ENCODE data around the gene ZBTB37. TPM values are rescaled to one million over a fixed set of nuclear protein-coding genes. Genes with fewer than 3 reads are reported as not detected.
"Not testable (repeated sequence)": the region's sequence is repeated elsewhere in the genome, so short reads cannot be mapped to it uniquely, and the experiment has no call there.

The ZBTB37 gene
- total RNA-seq, 2 experiments from 2014 or later = 15.1 to 16.0 TPM

DNA sequence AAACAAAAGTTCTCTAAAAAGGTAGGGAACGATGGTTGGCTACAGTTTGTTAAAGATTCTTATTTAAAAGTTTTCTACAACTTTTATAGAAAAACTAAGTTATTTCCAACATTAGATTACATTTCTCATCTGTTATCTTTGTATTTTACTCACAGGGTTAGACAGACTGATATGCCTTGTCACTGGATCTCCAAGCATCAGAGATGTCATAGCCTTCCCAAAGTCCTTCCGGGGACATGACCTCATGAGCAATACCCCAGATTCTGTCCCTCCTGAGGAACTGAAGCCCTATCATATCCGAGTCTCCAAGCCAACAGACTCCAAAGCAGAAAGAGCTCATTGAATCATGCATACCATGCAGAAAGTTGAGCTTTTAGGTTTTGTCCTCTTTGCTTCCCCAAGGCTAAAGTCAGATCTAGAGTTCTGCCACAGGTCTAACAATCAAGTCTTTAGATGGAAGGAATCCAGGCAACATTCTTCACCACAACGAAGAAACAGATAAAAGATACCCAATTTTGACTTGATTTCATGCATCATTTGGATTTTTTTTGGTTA lies 10.7 kb upstream of the ZBTB37 start:
- TF ChIP-seq, protein P1, sequence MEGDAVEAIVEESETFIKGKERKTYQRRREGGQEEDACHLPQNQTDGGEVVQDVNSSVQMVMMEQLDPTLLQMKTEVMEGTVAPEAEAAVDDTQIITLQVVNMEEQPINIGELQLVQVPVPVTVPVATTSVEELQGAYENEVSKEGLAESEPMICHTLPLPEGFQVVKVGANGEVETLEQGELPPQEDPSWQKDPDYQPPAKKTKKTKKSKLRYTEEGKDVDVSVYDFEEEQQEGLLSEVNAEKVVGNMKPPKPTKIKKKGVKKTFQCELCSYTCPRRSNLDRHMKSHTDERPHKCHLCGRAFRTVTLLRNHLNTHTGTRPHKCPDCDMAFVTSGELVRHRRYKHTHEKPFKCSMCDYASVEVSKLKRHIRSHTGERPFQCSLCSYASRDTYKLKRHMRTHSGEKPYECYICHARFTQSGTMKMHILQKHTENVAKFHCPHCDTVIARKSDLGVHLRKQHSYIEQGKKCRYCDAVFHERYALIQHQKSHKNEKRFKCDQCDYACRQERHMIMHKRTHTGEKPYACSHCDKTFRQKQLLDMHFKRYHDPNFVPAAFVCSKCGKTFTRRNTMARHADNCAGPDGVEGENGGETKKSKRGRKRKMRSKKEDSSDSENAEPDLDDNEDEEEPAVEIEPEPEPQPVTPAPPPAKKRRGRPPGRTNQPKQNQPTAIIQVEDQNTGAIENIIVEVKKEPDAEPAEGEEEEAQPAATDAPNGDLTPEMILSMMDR (IDR thresholded peaks at IDR 0.05) = no peak
- no peak for DNase-seq
- Histone ChIP-seq H3K27me3 (ENCODE audit: control insufficient read depth in 1 of 2, insufficient read depth in 2 of 2, low read length in 2 of 2) (no peaks in the 10 kb centered on the region), H3K4me1 (ENCODE audit: insufficient read depth, low read length) (peaks cover under 1% of the 10 kb centered on the region), H3K27ac (ENCODE audit: low read depth in 1 of 2, low read length in 2 of 2) (no peak overlapping the region), H3K36me3 (ENCODE audit: insufficient read depth, low read length) (peaks cover 66% of the 10 kb centered on the region), H3K9me3 (ENCODE audit: control insufficient read depth in 1 of 2, insufficient read depth in 1 of 2, low read length in 2 of 2) (no peaks in the 10 kb centered on the region), H3K4me3 (ENCODE audit: low read length) (no peak overlapping the region)
- H3K9me3 Mint-ChIP-seq = no peaks in the 10 kb centered on the region
- H3K4me1 Mint-ChIP-seq (ENCODE audit: low read depth) = no peaks in the 10 kb centered on the region
- POLR2A ChIA-PET = interaction anchor here (1.6 kb wide), 1 partner anchor 11 kb away, joined by 3 read pairs; the partner anchor contains the start of genes GAS5 and ZBTB37
- peak overlapping the region; percentile 24 for H3K27ac Mint-ChIP-seq
- H3K36me3 Mint-ChIP-seq (ENCODE audit: low read depth) = peaks cover 67% of the 10 kb centered on the region
- CTCF ChIA-PET = no interaction called here
- intact Hi-C loops (cut with DNase I, micrococcal nuclease) = no loop called here
- H3K4me3 Mint-ChIP-seq = no peak overlapping the region
- no peak for ATAC-seq (ENCODE audit: poor library complexity)
- no peaks in the 10 kb centered on the region for H3K27me3 Mint-ChIP-seq

DNA sequence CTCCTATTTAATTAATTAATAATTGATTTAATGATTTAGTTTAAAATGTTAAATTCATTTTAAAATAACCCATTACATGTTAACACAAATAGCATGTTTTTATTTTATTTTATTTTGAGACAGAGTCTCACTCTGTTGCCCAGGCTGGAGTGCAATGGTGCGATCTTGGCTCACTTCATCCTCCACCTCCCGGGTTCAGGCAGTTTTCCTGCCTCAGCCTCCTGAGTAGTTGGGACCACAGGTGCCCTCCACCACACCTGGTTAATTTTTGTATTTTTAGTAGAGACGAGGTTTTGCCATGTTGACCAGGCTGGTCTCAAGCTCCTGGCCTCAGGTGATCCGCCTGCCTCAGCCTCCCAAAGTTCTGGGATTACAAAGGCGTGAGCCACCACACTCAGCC lies 8.6 kb upstream of the ZBTB37 start:
- H3K4me1 ChIP-seq (ENCODE audit: insufficient read depth, low read length); H3K27ac Mint-ChIP-seq; ATAC-seq (ENCODE audit: poor library complexity); H3K27me3 ChIP-seq (ENCODE audit: control insufficient read depth in 1 of 2, insufficient read depth in 2 of 2, low read length in 2 of 2); H3K9me3 ChIP-seq (ENCODE audit: control insufficient read depth in 1 of 2, insufficient read depth in 1 of 2, low read length in 2 of 2); intact Hi-C loops (cut with DNase I, micrococcal nuclease); CTCF ChIA-PET; H3K4me3 ChIP-seq (ENCODE audit: low read length); H3K4me3 Mint-ChIP-seq; H3K9me3 Mint-ChIP-seq; DNase-seq; H3K27me3 Mint-ChIP-seq; H3K27ac ChIP-seq (ENCODE audit: low read depth in 1 of 2, low read length in 2 of 2): not testable (repeated sequence)
- peaks cover 71% of the 10 kb centered on the region for H3K36me3 ChIP-seq (ENCODE audit: insufficient read depth, low read length)
- Mint-ChIP-seq H3K4me1 (ENCODE audit: low read depth) (peaks cover 14% of the 10 kb centered on the region), H3K36me3 (ENCODE audit: low read depth) (peaks cover 69% of the 10 kb centered on the region)
- POLR2A ChIA-PET = interaction anchor here (1.3 to 2.0 kb wide), 2 partner anchors 8 to 9 kb away, joined by 3 to 9 read pairs; partner anchors contain the start of gene ZBTB37

DNA sequence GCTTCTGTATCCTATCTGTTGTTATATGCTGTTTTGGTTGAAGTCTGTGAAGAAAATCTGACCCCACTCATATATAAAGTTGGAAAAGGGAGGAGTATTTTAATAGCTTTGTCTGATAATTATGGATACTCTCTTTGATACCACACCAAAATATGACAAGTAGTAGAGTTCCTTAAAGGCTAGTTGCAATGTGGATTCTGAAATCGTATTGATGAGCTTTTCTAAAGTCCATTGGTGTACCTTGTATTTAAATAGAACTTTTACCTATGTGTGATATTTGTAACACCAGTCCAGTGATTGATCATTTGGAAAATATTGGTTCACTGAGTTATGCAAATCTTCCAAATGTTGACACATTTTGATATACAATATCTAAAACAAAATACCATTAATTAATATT lies 8.1 kb upstream of the ZBTB37 start:
- Mint-ChIP-seq H3K36me3 (ENCODE audit: low read depth) (peaks cover 69% of the 10 kb centered on the region), H3K9me3 (no peaks in the 10 kb centered on the region), H3K4me3 (no peak overlapping the region), H3K27me3 (no peaks in the 10 kb centered on the region), H3K27ac (no peak overlapping the region), H3K4me1 (ENCODE audit: low read depth) (peaks cover 19% of the 10 kb centered on the region)
- TF ChIP-seq, protein P1 (IDR thresholded peaks at IDR 0.05) = no peak
- Histone ChIP-seq H3K4me1 (ENCODE audit: insufficient read depth, low read length) (peaks cover 8% of the 10 kb centered on the region), H3K27me3 (ENCODE audit: control insufficient read depth in 1 of 2, insufficient read depth in 2 of 2, low read length in 2 of 2) (no peaks in the 10 kb centered on the region), H3K9me3 (ENCODE audit: control insufficient read depth in 1 of 2, insufficient read depth in 1 of 2, low read length in 2 of 2) (no peaks in the 10 kb centered on the region), H3K4me3 (ENCODE audit: low read length) (no peak overlapping the region), H3K36me3 (ENCODE audit: insufficient read depth, low read length) (peaks cover 73% of the 10 kb centered on the region), H3K27ac (ENCODE audit: low read depth in 1 of 2, low read length in 2 of 2) (no peak overlapping the region)
- POLR2A ChIA-PET = interaction anchor here (1.3 to 2.0 kb wide), 3 partner anchors 9 to 10 kb away, joined by 3 to 9 read pairs (median 3); partner anchors contain the start of gene ZBTB37
- DNase-seq (no peak), ATAC-seq (ENCODE audit: poor library complexity) (no peak)
- intact Hi-C loops (cut with DNase I, micrococcal nuclease) = no loop called here
- CTCF ChIA-PET = no interaction called here

DNA sequence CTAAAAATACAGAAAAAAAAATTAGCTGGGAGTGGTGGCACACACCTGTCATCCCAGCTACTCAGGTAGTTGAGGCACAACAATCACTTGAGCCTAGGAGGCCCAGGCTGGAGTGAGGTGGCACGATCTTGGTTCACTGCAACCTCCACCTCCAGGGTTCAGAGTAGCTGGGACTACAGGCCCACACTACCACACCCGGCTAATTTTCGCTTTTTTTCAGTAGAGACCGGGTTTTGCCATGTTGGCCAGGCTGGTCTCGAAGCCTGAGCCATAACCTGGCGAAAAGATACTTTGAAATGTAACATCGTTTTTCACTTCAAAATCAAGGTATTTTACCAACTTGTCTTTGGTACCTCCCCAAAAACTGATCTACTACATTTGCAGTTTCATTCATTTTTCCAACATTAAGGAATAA lies 6.4 kb upstream of the ZBTB37 start:
- H3K9me3 Mint-ChIP-seq = no peaks in the 10 kb centered on the region
- peaks cover 35% of the 10 kb centered on the region for H3K4me1 Mint-ChIP-seq (ENCODE audit: low read depth)
- Histone ChIP-seq H3K4me1 (ENCODE audit: insufficient read depth, low read length) (peaks cover 21% of the 10 kb centered on the region), H3K27me3 (ENCODE audit: control insufficient read depth in 1 of 2, insufficient read depth in 2 of 2, low read length in 2 of 2) (no peaks in the 10 kb centered on the region), H3K4me3 (ENCODE audit: low read length) (no peak overlapping the region), H3K36me3 (ENCODE audit: insufficient read depth, low read length) (peaks cover 79% of the 10 kb centered on the region), H3K9me3 (ENCODE audit: control insufficient read depth in 1 of 2, insufficient read depth in 1 of 2, low read length in 2 of 2) (no peaks in the 10 kb centered on the region), H3K27ac (ENCODE audit: low read depth in 1 of 2, low read length in 2 of 2) (no peak overlapping the region)
- ChIA-PET CTCF (interaction anchor here (0.7 to 1.3 kb wide), 2 partner anchors 356 to 431 kb away, joined by 3 read pairs; no protein-coding TSS in a partner anchor), POLR2A (no interaction called here)
- H3K27me3 Mint-ChIP-seq = no peaks in the 10 kb centered on the region
- no peak for DNase-seq
- ATAC-seq (ENCODE audit: poor library complexity) = no peak
- intact Hi-C loops (cut with DNase I, micrococcal nuclease) = no loop called here
- H3K27ac Mint-ChIP-seq = no peak overlapping the region
- TF ChIP-seq, protein P1 (IDR thresholded peaks at IDR 0.05) = no peak
- no peak overlapping the region for H3K4me3 Mint-ChIP-seq
- H3K36me3 Mint-ChIP-seq (ENCODE audit: low read depth) = peaks cover 69% of the 10 kb centered on the region

DNA sequence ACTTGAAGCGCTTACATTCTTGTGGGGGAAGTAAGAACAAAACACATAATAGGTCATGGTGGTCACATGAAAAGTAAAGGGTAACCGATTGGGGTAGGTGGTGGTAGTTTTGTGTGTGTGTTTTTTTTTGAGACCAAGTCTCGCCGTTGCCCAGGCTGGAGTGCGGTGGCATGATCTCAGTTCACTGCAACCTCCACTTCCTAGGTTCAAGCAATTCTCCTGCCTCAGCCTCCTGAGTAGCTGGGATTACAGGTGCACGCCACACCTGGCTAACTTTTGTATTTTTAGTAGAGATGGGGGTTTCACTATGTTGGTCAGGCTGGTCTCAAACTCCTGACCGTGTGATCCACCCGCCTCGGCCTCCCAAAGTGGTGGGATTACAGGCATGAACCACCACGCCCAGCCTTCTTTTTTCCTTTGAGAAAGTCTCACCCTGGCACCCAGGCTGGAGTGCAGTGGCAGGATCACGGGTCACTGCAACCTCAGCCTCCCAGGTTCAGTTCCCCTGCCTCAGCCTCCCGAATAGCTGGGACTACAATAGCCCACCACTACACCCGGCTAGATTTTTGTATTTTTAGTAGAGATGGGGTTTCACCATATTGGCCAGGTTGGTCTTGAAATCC lies 5.9 kb upstream of the ZBTB37 start:
- H3K9me3 ChIP-seq (ENCODE audit: control insufficient read depth in 1 of 2, insufficient read depth in 1 of 2, low read length in 2 of 2); H3K27ac Mint-ChIP-seq; H3K27ac ChIP-seq (ENCODE audit: low read depth in 1 of 2, low read length in 2 of 2); H3K4me3 Mint-ChIP-seq; H3K4me3 ChIP-seq (ENCODE audit: low read length); CTCF ChIA-PET; H3K27me3 ChIP-seq (ENCODE audit: control insufficient read depth in 1 of 2, insufficient read depth in 2 of 2, low read length in 2 of 2); H3K9me3 Mint-ChIP-seq; intact Hi-C loops (cut with DNase I, micrococcal nuclease); ATAC-seq (ENCODE audit: poor library complexity); H3K27me3 Mint-ChIP-seq; DNase-seq: not testable (repeated sequence)
- POLR2A ChIA-PET = interaction anchor here (1.0 kb wide), 1 partner anchor 17 kb away, joined by 3 read pairs; no protein-coding TSS in a partner anchor
- peaks cover 74% of the 10 kb centered on the region for H3K36me3 Mint-ChIP-seq (ENCODE audit: low read depth)
- Histone ChIP-seq H3K36me3 (ENCODE audit: insufficient read depth, low read length) (peaks cover 76% of the 10 kb centered on the region), H3K4me1 (ENCODE audit: insufficient read depth, low read length) (peaks cover 26% of the 10 kb centered on the region)
- H3K4me1 Mint-ChIP-seq (ENCODE audit: low read depth) = peaks cover 40% of the 10 kb centered on the region
